ENCODE data around the gene PGBD5. TPM values are rescaled to one million over a fixed set of nuclear protein-coding genes. Genes with fewer than 3 reads are reported as not detected.

PGBD5 gene
- total and polyA plus RNA-seq, 2 of the 13 experiments (the other 11 are each of a cell fraction or from before 2014, with no cell fraction given), result 0.04 to 0.13 TPM

- TF ChIP-seq ZFP36L1 (CRISPR knock-in tag; IDR thresholded peaks at IDR 0.05) (no peak), DNMT3B (CRISPR knock-in tag; conservative IDR thresholded peaks at IDR 0.05) (no peak), CTCF (CRISPR knock-in tag; IDR thresholded peaks at IDR 0.05) (peak; percentile 59), ZNF362 (CRISPR knock-in tag; IDR thresholded peaks at IDR 0.05; ENCODE audit: borderline replicate concordance) (peak; percentile 90), RFX5 (IDR thresholded peaks at IDR 0.05; ENCODE audit: low read depth, low read length) (no peak), SNRNP70 (IDR thresholded peaks at IDR 0.05; ENCODE audit: low read depth, low read length) (no peak), MAFK (conservative IDR thresholded peaks at IDR 0.05 in 1 of 2, IDR thresholded peaks at IDR 0.05 in 1 of 2; ENCODE audit: low read length in 2 of 2) (no peak), AKAP8 (CRISPR knock-in tag; IDR thresholded peaks at IDR 0.05) (no peak), RARG (CRISPR knock-in tag; IDR thresholded peaks at IDR 0.05; ENCODE audit: low read depth) (no peak), MAFG (CRISPR knock-in tag; IDR thresholded peaks at IDR 0.05) (no peak), PRDM15 (CRISPR knock-in tag; IDR thresholded peaks at IDR 0.05) (no peak), TOPORS (CRISPR knock-in tag; IDR thresholded peaks at IDR 0.05) (no peak), GPBP1L1 (CRISPR knock-in tag; IDR thresholded peaks at IDR 0.05) (no peak), SMARCC2 (IDR thresholded peaks at IDR 0.05) (no peak), FOXP1 (IDR thresholded peaks at IDR 0.05) (no peak), FOXP1 (CRISPR knock-in tag; IDR thresholded peaks at IDR 0.05) (no peak), ZNF572 (CRISPR knock-in tag; IDR thresholded peaks at IDR 0.05) (0 out of 2 replicates have a peak, but pooled peaks have one; percentile 36)
Measured at GRCh38 chr1:230268371-230269170, 157.6 kb downstream of the PGBD5 start (continued).
